Stimulated activated CD4-positive, alpha-beta T cell treated with anti-CD3 and anti-CD28 coated beads, Interleukin-12 subunit alpha, Interleukin-12 subunit beta, amount 100 ng/mL, for 4 hours (primary cell): ENCODE results near the gene NAGK.
A peak's percentile ranks its signal among the peaks of the same experiment; 100 is the strongest.
"Not testable (repeated sequence)": the region's sequence is repeated elsewhere in the genome, so short reads cannot be mapped to it uniquely, and the experiment has no call there.

Source experiments
- DNase-seq: peaks from one replicate; pipeline ENCODE4 v3.0.0-alpha.2; 2020

NAGK gene

GRCh38 chr2:71068218-71069035 lies at the start of gene NAGK:
Gene NAGK, plus strand, starts transcription at chr2:71068648. Its CDS starts 36 bp downstream, at chr2:71068684.
- peak; percentile 95 for DNase-seq

- DNase-seq = not testable (repeated sequence)
Observed at GRCh38 chr2:71019989-71020388, 48.5 kb upstream of the NAGK start.

GRCh38 chr2:71021394-71021793 lies 47.1 kb upstream of the NAGK start:
- DNase-seq = not testable (repeated sequence)

- DNase-seq = peak; percentile 63
Observed at GRCh38 chr2:71023553-71024243, 44.8 kb upstream of the NAGK start.

- DNase-seq = not testable (repeated sequence)
Observed at GRCh38 chr2:71036296-71036695, 32.2 kb upstream of the NAGK start.

GRCh38 chr2:71042287-71042686 lies 26.2 kb upstream of the NAGK start:
- no peak for DNase-seq

GRCh38 chr2:71043531-71044407 lies 24.7 kb upstream of the NAGK start:
- no peak for DNase-seq

GRCh38 chr2:71045151-71045550 lies 23.3 kb upstream of the NAGK start:
- DNase-seq = no peak

GRCh38 chr2:71045865-71046548 lies 22.4 kb upstream of the NAGK start:
- no peak for DNase-seq

GRCh38 chr2:71048096-71048495 lies 20.4 kb upstream of the NAGK start:
- DNase-seq = no peak

- DNase-seq = peak; percentile 53
Observed at GRCh38 chr2:71049704-71050360, 18.6 kb upstream of the NAGK start.

GRCh38 chr2:71055206-71055740 lies 13.2 kb upstream of the NAGK start:
- DNase-seq = not testable (repeated sequence)

GRCh38 chr2:71060211-71060610 lies 8.2 kb upstream of the NAGK start:
- no peak for DNase-seq

- DNase-seq = no peak
Observed at GRCh38 chr2:71060871-71061270, 7.6 kb upstream of the NAGK start.

GRCh38 chr2:71063216-71063615 lies 5.2 kb upstream of the NAGK start:
- DNase-seq = no peak

- DNase-seq = no peak
Observed at GRCh38 chr2:71064110-71064611, 4.3 kb upstream of the NAGK start.

- DNase-seq = no peak
Observed at GRCh38 chr2:71064754-71065621, 3.5 kb upstream of the NAGK start.

GRCh38 chr2:71066856-71067255 lies 1.6 kb upstream of the NAGK start:
- no peak for DNase-seq

- no peak for DNase-seq
Observed at GRCh38 chr2:71067567-71068217, 756 bp upstream of the NAGK start.

- no peak for DNase-seq
Observed at GRCh38 chr2:71069376-71069775, 928 bp downstream of the NAGK start.
